Right lobe of liver (tissue), 4 donors: ENCODE measurements around the gene NCCRP1.

Experiments
- CTCF ChIP-seq, 4 donors: fragments of 200-600 bp in 3 of 4; fragments of 450-650 bp in 1 of 4; IDR thresholded peaks; one replicate each; pipeline versions ENCODE4 v1.5.1 to v1.8.0; 2016 to 2022; ENCODE audit warnings: antibody characterized with exemption in 4 of 4, mild to moderate bottlenecking in 2 of 4
- POLR2A ChIP-seq: fragments of 450-650 bp; IDR thresholded peaks from one replicate; pipeline ENCODE4 v1.6.1; 2017; ENCODE audit warnings: antibody characterized with exemption, mild to moderate bottlenecking
- donor health status: DM: no; HTN: no; CAD: no.
- donor health status: DM: no; HTN: no; CAD: no.
- donor health status: DM: no; HTN: yes; CAD: no.

- TF ChIP-seq POLR2A (no peak), CTCF (IDR thresholded peaks at IDR 0.05) (no peak)
These were observed 50.3 kb downstream of the NCCRP1 start for GRCh38 chr19:39246951-39247669.
